Mammary epithelial cell (primary cell): ENCODE measurements around the gene SPAAR.

Experiments used
- CTCF ChIP-seq, 2 donors: IDR thresholded peaks in 1 of 2; conservative IDR thresholded peaks in 1 of 2; 2 replicates each; pipeline ENCODE4 v1.5.1; 2011 to 2012; ENCODE audit warnings: inconsistent platforms in 2 of 2, low read length in 2 of 2, mild to moderate bottlenecking in 2 of 2, control low read depth in 1 of 2, low read depth in 1 of 2; ENCODE audit not compliant: insufficient read depth in 1 of 2; ENCODE audit errors: extremely low read depth in 1 of 2
- EZH2 ChIP-seq: IDR thresholded peaks from 2 replicates; pipeline ENCODE4 v1.6.1; 2012; ENCODE audit warnings: low read length, inconsistent platforms, borderline replicate concordance

GRCh38 chr9:35864695-35865255 lies 44.5 kb upstream of the SPAAR start:
- TF ChIP-seq CTCF (conservative IDR thresholded peaks at IDR 0.05 in 1 of 2, IDR thresholded peaks at IDR 0.05 in 1 of 2; ENCODE audit: extremely low read depth in 1 of 2, insufficient read depth in 1 of 2, low read depth in 1 of 2, low read length in 2 of 2) (no peak), EZH2 (no peak)
